Lower lobe of right lung (tissue), 2 donors: Measurements from ENCODE around the gene PAOX. TPM values are rescaled to one million over a fixed set of nuclear protein-coding genes. Genes with fewer than 3 reads are reported as not detected.

Experiments used
- ATAC-seq, 2 donors: fragments of 200-7000 bp; cut with Tn5 transposase; one replicate each; pipeline ENCODE4 v1.9.1; 2020 to 2022; ENCODE audit warnings: mild to moderate bottlenecking in 2 of 2, moderate library complexity in 2 of 2
- DNase-seq: peaks from one replicate; pipeline ENCODE4 v3.0.0-alpha.2; 2020
- H3K27ac ChIP-seq: fragments of 200-600 bp; one replicate; pipeline ENCODE4 v1.8.0; 2022
- H3K27me3 ChIP-seq: fragments of 200-600 bp; one replicate; pipeline ENCODE4 v1.8.0; 2022; ENCODE audit warnings: low read depth
- H3K36me3 ChIP-seq: fragments of 200-600 bp; one replicate; pipeline ENCODE4 v1.8.0; 2022; ENCODE audit warnings: mild to moderate bottlenecking
- H3K4me1 ChIP-seq: fragments of 200-600 bp; one replicate; pipeline ENCODE4 v1.8.0; 2022
- H3K4me3 ChIP-seq: fragments of 200-600 bp; one replicate; pipeline ENCODE4 v1.8.0; 2022; ENCODE audit warnings: mild to moderate bottlenecking
- H3K9me3 ChIP-seq: fragments of 200-600 bp; one replicate; pipeline ENCODE4 v1.8.0; 2022
- intact Hi-C: fragments of 100-400 bp; cut with DNase I; formaldehyde crosslinking; loops from one replicate; pipeline ENCODE4 v1.11.0; 2022
- total RNA-seq: library from RNA; stranded (reverse); fragmentation: NEBNext Ultra II Directional; extraction: Animal tissue kit (Norgen Biotek cat#: 25700); gene quantifications from one replicate; pipeline ENCODE4 v1.2.1, GENCODE V29; 2021
- TF ChIP-seq, protein P1 (sequence below): fragments of 200-600 bp; IDR thresholded peaks from one replicate; pipeline ENCODE4 v1.8.0; 2022; ENCODE audit warnings: antibody characterized with exemption, mild to moderate bottlenecking
- donor health status: DM: no; HTN: yes; CAD: no; lungs with severe emphysema.

PAOX gene
- total RNA-seq, 1 donor from 2014 or later: 6.9 TPM

DNA sequence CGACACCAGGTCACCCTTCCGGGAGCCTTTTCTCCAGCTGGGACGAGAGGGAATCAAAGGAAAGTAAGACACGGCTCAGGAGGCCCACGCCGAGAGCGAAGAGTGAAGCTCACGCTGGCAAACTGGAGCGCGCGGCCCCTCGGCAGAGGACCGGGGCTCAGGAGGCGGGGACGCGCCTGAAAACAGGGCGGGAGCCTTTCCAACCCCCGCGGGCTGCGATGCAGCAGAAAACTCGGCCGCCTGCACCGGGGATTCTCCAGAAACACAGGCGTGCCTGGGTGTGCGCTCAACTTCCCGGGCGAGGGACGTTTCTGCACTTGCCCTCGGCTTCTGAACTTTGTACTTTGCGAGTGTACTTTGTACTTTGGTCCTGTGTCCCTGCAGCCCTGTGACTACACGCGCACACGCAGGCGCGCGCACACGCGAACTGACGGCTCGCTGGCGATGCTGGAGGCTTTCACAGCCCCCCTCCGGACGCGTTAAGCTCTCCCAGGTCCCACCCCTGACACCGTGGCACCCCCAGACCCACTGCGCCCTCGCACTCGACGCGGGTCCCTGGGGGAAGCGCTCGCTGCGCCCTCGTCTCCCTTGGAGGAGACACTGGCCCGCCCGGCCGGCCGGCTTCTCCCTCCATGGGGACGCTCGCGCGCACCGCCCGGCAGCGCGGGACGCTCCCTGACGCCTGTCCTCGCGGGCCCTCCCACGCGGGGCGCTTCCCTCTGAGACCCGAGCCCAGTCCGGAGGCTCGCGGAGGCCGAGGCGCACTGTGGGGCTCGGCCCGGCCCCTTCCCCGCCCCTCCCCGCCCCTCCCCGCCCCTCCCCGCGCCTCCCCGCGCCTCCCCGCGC is 588 bp upstream of the PAOX start:
- Histone ChIP-seq H3K4me1 (peaks cover 28% of the 10 kb centered on the region), H3K27ac (peak overlapping the region; percentile 85), H3K4me3 (peak overlapping the region; percentile 95), H3K27me3 (no peaks in the 10 kb centered on the region), H3K36me3 (no peaks in the 10 kb centered on the region), H3K9me3 (no peaks in the 10 kb centered on the region)
- TF ChIP-seq, protein P1, sequence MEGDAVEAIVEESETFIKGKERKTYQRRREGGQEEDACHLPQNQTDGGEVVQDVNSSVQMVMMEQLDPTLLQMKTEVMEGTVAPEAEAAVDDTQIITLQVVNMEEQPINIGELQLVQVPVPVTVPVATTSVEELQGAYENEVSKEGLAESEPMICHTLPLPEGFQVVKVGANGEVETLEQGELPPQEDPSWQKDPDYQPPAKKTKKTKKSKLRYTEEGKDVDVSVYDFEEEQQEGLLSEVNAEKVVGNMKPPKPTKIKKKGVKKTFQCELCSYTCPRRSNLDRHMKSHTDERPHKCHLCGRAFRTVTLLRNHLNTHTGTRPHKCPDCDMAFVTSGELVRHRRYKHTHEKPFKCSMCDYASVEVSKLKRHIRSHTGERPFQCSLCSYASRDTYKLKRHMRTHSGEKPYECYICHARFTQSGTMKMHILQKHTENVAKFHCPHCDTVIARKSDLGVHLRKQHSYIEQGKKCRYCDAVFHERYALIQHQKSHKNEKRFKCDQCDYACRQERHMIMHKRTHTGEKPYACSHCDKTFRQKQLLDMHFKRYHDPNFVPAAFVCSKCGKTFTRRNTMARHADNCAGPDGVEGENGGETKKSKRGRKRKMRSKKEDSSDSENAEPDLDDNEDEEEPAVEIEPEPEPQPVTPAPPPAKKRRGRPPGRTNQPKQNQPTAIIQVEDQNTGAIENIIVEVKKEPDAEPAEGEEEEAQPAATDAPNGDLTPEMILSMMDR: no peak
- intact Hi-C loops: no loop called here
- ATAC-seq (peak; percentile 88 to 89), DNase-seq (peak; percentile 90)

DNA sequence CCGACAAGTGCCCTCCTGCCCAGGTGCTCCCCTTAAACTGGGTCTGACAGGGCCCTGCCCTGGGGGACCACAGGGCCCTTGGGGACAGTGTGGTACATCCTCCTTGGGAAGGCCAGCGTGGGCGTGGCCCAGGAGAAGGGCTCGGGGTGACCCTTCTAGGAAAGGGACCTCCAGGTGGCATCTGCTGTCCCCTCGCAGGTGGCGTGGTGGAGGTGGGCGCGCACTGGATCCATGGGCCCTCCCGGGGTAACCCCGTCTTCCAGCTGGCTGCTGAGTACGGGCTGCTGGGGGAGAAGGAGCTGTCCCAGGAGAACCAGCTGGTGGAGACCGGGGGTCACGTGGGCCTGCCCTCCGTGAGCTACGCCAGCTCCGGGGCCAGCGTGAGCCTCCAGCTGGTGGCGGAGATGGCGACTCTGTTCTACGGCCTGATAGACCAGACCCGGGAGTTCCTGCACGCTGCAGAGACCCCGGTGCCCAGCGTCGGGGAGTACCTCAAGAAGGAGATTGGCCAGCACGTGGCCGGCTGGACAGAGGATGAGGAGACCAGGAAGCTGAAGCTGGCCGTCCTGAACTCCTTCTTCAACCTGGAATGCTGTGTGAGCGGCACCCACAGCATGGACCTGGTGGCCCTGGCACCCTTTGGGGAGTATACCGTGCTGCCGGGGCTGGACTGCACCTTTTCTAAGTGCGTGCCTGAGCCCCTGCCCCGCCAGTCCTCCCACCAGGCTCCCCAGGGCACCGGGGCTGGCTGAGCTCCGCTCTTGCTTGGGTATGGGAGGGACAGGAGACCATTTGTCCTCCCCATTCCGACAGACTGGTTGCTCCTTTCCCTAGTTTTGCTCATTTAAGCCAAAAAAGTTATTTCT is 972 bp downstream of the PAOX start:
- Histone ChIP-seq H3K9me3 (no peaks in the 10 kb centered on the region), H3K4me3 (peak overlapping the region; percentile 95), H3K27ac (peak overlapping the region; percentile 76), H3K4me1 (peaks cover 20% of the 10 kb centered on the region), H3K27me3 (no peaks in the 10 kb centered on the region), H3K36me3 (peaks cover 9% of the 10 kb centered on the region)
- TF ChIP-seq, protein P1: no peak
- ATAC-seq (no peak), DNase-seq (peak; percentile 55)
- intact Hi-C loops: no loop called here

- ATAC-seq: no peak
These were observed 2.0 kb downstream of the PAOX start for GRCh38 chr10:133381036-133381435.

DNA sequence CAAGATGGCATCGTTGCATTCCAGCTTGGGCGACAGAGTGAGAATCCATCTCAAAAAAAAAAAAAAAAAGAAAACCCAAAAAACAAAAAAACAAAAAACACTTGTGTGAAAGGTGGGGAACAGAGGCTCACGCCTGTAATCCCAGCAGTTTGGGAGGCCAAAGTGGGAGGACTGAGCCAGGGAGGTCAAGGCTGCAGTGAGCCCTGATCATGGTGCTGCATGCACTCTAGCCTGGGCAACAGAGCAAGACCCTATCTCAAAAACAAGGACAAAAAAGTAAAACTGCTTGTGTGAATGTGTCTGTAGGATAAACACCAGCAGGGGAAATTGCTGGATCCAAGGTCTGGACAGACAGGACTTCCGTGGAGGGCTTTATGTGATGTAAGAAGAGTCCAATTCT is 4.5 kb downstream of the PAOX start:
- no peak for DNase-seq
- Histone ChIP-seq H3K27ac (no peak overlapping the region), H3K9me3 (no peaks in the 10 kb centered on the region), H3K4me3 (no peak overlapping the region), H3K27me3 (no peaks in the 10 kb centered on the region), H3K36me3 (peaks cover 9% of the 10 kb centered on the region), H3K4me1 (peaks cover 11% of the 10 kb centered on the region)
- TF ChIP-seq, protein P1: no peak
- intact Hi-C loops: no loop called here
- ATAC-seq: no peak

More at GRCh38 chr10:133381036-133381435, 2.0 kb downstream of the PAOX start:
- peaks cover 9% of the 10 kb centered on the region for H3K36me3 ChIP-seq
- no peaks in the 10 kb centered on the region for H3K27me3 ChIP-seq
- intact Hi-C loops: no loop called here
- no peak overlapping the region for H3K4me3 ChIP-seq
- no peak overlapping the region for H3K27ac ChIP-seq
- TF ChIP-seq, protein P1: no peak
- peak; percentile 43 for DNase-seq
- H3K4me1 ChIP-seq: peaks cover 20% of the 10 kb centered on the region
- H3K9me3 ChIP-seq: no peaks in the 10 kb centered on the region

DNA sequence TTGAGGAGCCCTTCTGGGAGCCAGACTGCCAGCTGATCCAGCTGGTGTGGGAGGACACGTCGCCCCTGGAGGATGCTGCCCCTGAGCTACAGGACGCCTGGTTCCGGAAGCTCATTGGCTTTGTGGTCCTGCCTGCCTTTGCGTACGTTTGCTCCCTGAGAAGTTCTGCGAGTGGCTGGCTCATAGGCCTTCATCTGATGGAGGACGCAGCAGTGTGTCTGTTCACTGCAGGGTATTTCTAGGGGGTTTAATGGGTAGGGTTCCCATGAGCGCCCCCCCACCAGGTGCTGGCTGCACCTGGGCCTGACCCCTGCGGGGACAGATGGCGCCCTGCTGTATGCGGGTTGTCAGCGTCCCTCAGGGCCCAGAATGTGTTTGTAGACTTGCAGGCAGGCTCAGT is 5.0 kb downstream of the PAOX start:
- TF ChIP-seq, protein P1: no peak
- H3K4me3 ChIP-seq: no peak overlapping the region
- H3K36me3 ChIP-seq: peaks cover 9% of the 10 kb centered on the region
- intact Hi-C loops: no loop called here
- ATAC-seq (no peak), DNase-seq (peak; percentile 20)
- peaks cover 11% of the 10 kb centered on the region for H3K4me1 ChIP-seq
- H3K27me3 ChIP-seq: no peaks in the 10 kb centered on the region
- no peak overlapping the region for H3K27ac ChIP-seq
- no peaks in the 10 kb centered on the region for H3K9me3 ChIP-seq
